ENCODE measurements around the gene KRT79. TPM values are rescaled to one million over a fixed set of nuclear protein-coding genes. Genes with fewer than 3 reads are reported as not detected.

Gene KRT79
- total RNA-seq, 4 donors from 2014 or later: not detected

GRCh38 chr12:52851787-52852186 lies 17.7 kb upstream of the KRT79 start:
- DNase-seq: no peak
- intact Hi-C loops (cut with DNase I; ENCODE audit: low total_unique reads) (no loop called here), in situ Hi-C loops (cut with MboI; ENCODE audit: low pct_ligation_motif_present in 1 of 4, low pct_unique_long_range_greater_than_20kb in 1 of 4, low sequenced_read_pairs in 3 of 4) (loop anchor here in 1 of 4 donors (25.0 kb wide), 1 partner anchor 464 kb away; the partner anchor contains the start of gene KRT84)
- TF ChIP-seq EP300 (IDR thresholded peaks at IDR 0.05; ENCODE audit: low read depth) (no peak), CTCF (IDR thresholded peaks at IDR 0.05) (no peak), POLR2A (IDR thresholded peaks at IDR 0.05) (no peak), POLR2AphosphoS5 (IDR thresholded peaks at IDR 0.05) (no peak)
- Histone ChIP-seq H3K27me3 (no peaks in the 10 kb centered on the region), H3K27ac (no peak overlapping the region), H3K36me3 (no peaks in the 10 kb centered on the region), H3K4me3 (no peak overlapping the region), H3K9me3 (no peaks in the 10 kb centered on the region), H3K4me1 (no peaks in the 10 kb centered on the region)

- H3K4me1 ChIP-seq: no peaks in the 10 kb centered on the region
- in situ Hi-C loops (cut with MboI; ENCODE audit: low pct_ligation_motif_present in 1 of 4, low pct_unique_long_range_greater_than_20kb in 1 of 4, low sequenced_read_pairs in 3 of 4): loop anchor here in 1 of 4 donors (25.0 kb wide), 1 partner anchor 463 kb away; the partner anchor contains the start of gene KRT84
- TF ChIP-seq POLR2A (IDR thresholded peaks at IDR 0.05) (no peak), CTCF (IDR thresholded peaks at IDR 0.05) (no peak), EP300 (IDR thresholded peaks at IDR 0.05; ENCODE audit: low read depth) (no peak), POLR2AphosphoS5 (IDR thresholded peaks at IDR 0.05) (no peak)
- no peak overlapping the region for H3K4me3 ChIP-seq
- H3K27ac ChIP-seq: no peak overlapping the region
- WGBS, 2 donors (ENCODE audit: low coverage in 1 of 2): 66 to 78% methylated on average over 4 to 5 of the region's 5 CpGs
- intact Hi-C loops (cut with DNase I; ENCODE audit: low total_unique reads): no loop called here
- no peaks in the 10 kb centered on the region for H3K36me3 ChIP-seq
- no peaks in the 10 kb centered on the region for H3K27me3 ChIP-seq
- no peaks in the 10 kb centered on the region for H3K9me3 ChIP-seq
- no peak for DNase-seq
Measured at GRCh38 chr12:52850681-52851080, 16.6 kb upstream of the KRT79 start.

GRCh38 chr12:52849511-52849910 lies 15.4 kb upstream of the KRT79 start:
- H3K4me1 ChIP-seq: no peaks in the 10 kb centered on the region
- no peak overlapping the region for H3K4me3 ChIP-seq
- no peaks in the 10 kb centered on the region for H3K9me3 ChIP-seq
- intact Hi-C loops (cut with DNase I; ENCODE audit: low total_unique reads) (no loop called here), in situ Hi-C loops (cut with MboI; ENCODE audit: low pct_ligation_motif_present in 1 of 4, low pct_unique_long_range_greater_than_20kb in 1 of 4, low sequenced_read_pairs in 3 of 4) (no loop called here)
- no peak overlapping the region for H3K27ac ChIP-seq
- DNase-seq: no peak
- TF ChIP-seq POLR2A (IDR thresholded peaks at IDR 0.05): no peak
- no peak for TF ChIP-seq EP300 (IDR thresholded peaks at IDR 0.05; ENCODE audit: low read depth)
- no peak for TF ChIP-seq POLR2AphosphoS5 (IDR thresholded peaks at IDR 0.05)
- no peak for TF ChIP-seq CTCF (IDR thresholded peaks at IDR 0.05)
- WGBS, 2 donors (ENCODE audit: low coverage in 1 of 2): 73 to 87% methylated on average over 3 to 6 of the region's 6 CpGs
- no peaks in the 10 kb centered on the region for H3K27me3 ChIP-seq
- H3K36me3 ChIP-seq: no peaks in the 10 kb centered on the region

- Histone ChIP-seq H3K9me3 (no peaks in the 10 kb centered on the region), H3K4me1 (no peaks in the 10 kb centered on the region), H3K27me3 (no peaks in the 10 kb centered on the region), H3K36me3 (no peaks in the 10 kb centered on the region), H3K27ac (no peak within 1 kb of the TSS), H3K4me3 (no peak within 1 kb of the TSS)
- in situ Hi-C loops (cut with MboI; ENCODE audit: low pct_ligation_motif_present in 1 of 4, low pct_unique_long_range_greater_than_20kb in 1 of 4, low sequenced_read_pairs in 3 of 4) (no loop called here), intact Hi-C loops (cut with DNase I; ENCODE audit: low total_unique reads) (no loop called here)
- WGBS, 2 donors (ENCODE audit: low coverage in 1 of 2): 80 to 100% methylated on average over 1 to 16 of the region's 16 CpGs
- no peak for DNase-seq
- TF ChIP-seq EP300 (IDR thresholded peaks at IDR 0.05; ENCODE audit: low read depth) (no peak), POLR2AphosphoS5 (IDR thresholded peaks at IDR 0.05) (no peak), POLR2A (IDR thresholded peaks at IDR 0.05) (no peak), CTCF (IDR thresholded peaks at IDR 0.05) (no peak)
Measured at GRCh38 chr12:52848661-52849255, 14.6 kb upstream of the KRT79 start, which contains the start of gene KRT78. KRT78 (minus strand) TSS chr12:52848994; CDS start chr12:52848930, 64 bp downstream.
